Measurements from ENCODE around the gene ZMIZ1.
A peak's percentile ranks its signal among the peaks of the same experiment; 100 is the strongest.

The ZMIZ1 gene

GRCh38 chr10:79111846-79112614, 43.3 kb downstream of the ZMIZ1 start:
- DNase-seq (ENCODE audit: low spot score), result no peak
- no peak for TF ChIP-seq CTCF (IDR thresholded peaks at IDR 0.05; ENCODE audit: extremely low read depth, missing control alignments)

- no peak for DNase-seq (ENCODE audit: low spot score)
- no peak for TF ChIP-seq CTCF (IDR thresholded peaks at IDR 0.05; ENCODE audit: extremely low read depth, missing control alignments)
Observed at GRCh38 chr10:79112881-79113431, 44.2 kb downstream of the ZMIZ1 start.

- DNase-seq (ENCODE audit: low spot score), result no peak
Observed at GRCh38 chr10:79113827-79114226, 45.1 kb downstream of the ZMIZ1 start.

GRCh38 chr10:79115302-79115701, 46.5 kb downstream of the ZMIZ1 start:
- TF ChIP-seq CTCF (IDR thresholded peaks at IDR 0.05; ENCODE audit: extremely low read depth, missing control alignments), result no peak
- DNase-seq (ENCODE audit: low spot score), result no peak

More at GRCh38 chr10:79113827-79114226, 45.1 kb downstream of the ZMIZ1 start:
- TF ChIP-seq CTCF (IDR thresholded peaks at IDR 0.05; ENCODE audit: extremely low read depth, missing control alignments), result no peak

- TF ChIP-seq CTCF (IDR thresholded peaks at IDR 0.05; ENCODE audit: extremely low read depth, missing control alignments), result no peak
- no peak for DNase-seq (ENCODE audit: low spot score)
Observed at GRCh38 chr10:79116368-79116767, 47.6 kb downstream of the ZMIZ1 start.

GRCh38 chr10:79116801-79117723, 48.3 kb downstream of the ZMIZ1 start:
- TF ChIP-seq CTCF (IDR thresholded peaks at IDR 0.05; ENCODE audit: extremely low read depth, missing control alignments), result no peak
- DNase-seq (ENCODE audit: low spot score), result peak; percentile 84
